HepG2 (cell line): Measurements from ENCODE around the gene TMEM150C. TPM values are rescaled to one million over a fixed set of nuclear protein-coding genes. Genes with fewer than 3 reads are reported as not detected.

Experiments used
- ATAC-seq: fragments of 200-7000 bp; cut with Tn5 transposase; 3 replicates; pipeline ENCODE4 v1.9.1; 2020; ENCODE audit warnings: mild to moderate bottlenecking, moderate library complexity
- BruUV-seq: library from RNA; stranded (reverse); fragments of 400-500 nt; replicated peaks from 2 replicates; lab custom pipeline; 2021; lab: Mats Ljungman, UMichigan
- CTCF ChIA-PET: fragments of 300-600 bp; formaldehyde crosslinking; extraction: SDS; loops from one replicate; lab custom pipeline; 2021; ENCODE audit warnings: low total read pairs, inconsistent platforms, low intra/inter-chr PET ratio; lab: Yijun Ruan, JAX
- POLR2A ChIA-PET: fragments of 350-600 bp; sonication (Branson Sonifier 250); formaldehyde crosslinking; loops from one replicate; lab custom pipeline; 2020; ENCODE audit warnings: antibody characterized with exemption, inconsistent platforms; lab: Yijun Ruan, JAX
- DNase-seq: peaks from one replicate; pipeline ENCODE4 v3.0.0-alpha.2; 2015; ENCODE audit warnings: low spot score
- FAIRE-seq: peaks from 3 replicates; lab custom pipeline; 2011; peaks lifted over from hg19 to GRCh38; lab: Jason Lieb, UNC
- H2AFZ ChIP-seq: one replicate; pipeline ENCODE4 v1.6.1; 2011; ENCODE audit warnings: low read length, inconsistent platforms
- H3K27ac ChIP-seq: fragments of 300-600 bp; 3 replicates; pipeline ENCODE4 v1.8.0; 2011; ENCODE audit warnings: mixed run types, mild to moderate bottlenecking, mixed read lengths, low read length, inconsistent platforms; ENCODE audit not compliant: insufficient read depth; ENCODE audit errors: extremely low read length
- H3K27me3 ChIP-seq, 2 experiments: fragments of 200-600 bp in 1 of 2; 2 replicates in 1 of 2; 3 replicates in 1 of 2; pipeline versions ENCODE4 v1.6.0 to v1.8.0; 2011; ENCODE audit warnings: low read length in 2 of 2, mild to moderate bottlenecking in 2 of 2, moderate library complexity in 2 of 2, inconsistent platforms in 1 of 2; ENCODE audit not compliant: insufficient read depth in 2 of 2, control insufficient read depth in 1 of 2
- H3K36me3 ChIP-seq, 2 experiments: fragments of 200-600 bp in 1 of 2; replicated peaks in 1 of 2; 2 replicates in 1 of 2; 3 replicates in 1 of 2; pipeline versions ENCODE4 v1.5.1 to v1.8.0; 2011; ENCODE audit warnings: low read length in 2 of 2, inconsistent platforms in 1 of 2; ENCODE audit not compliant: insufficient read depth in 2 of 2, control insufficient read depth in 1 of 2
- H3K4me1 ChIP-seq: 2 replicates; pipeline ENCODE4 v1.5.1; 2012; ENCODE audit warnings: low read length, inconsistent platforms; ENCODE audit not compliant: insufficient read depth
- H3K4me2 ChIP-seq: 2 replicates; pipeline ENCODE4 v1.6.0; 2011; ENCODE audit warnings: low read depth, low read length, inconsistent platforms
- H3K4me3 ChIP-seq, 3 experiments: fragments of 200-600 bp in 1 of 3; sonication (generic), shearing (Covaris generic) in 1 of 3; replicated peaks in 1 of 3; 2 replicates each; pipeline ENCODE4 v1.5.1; 2011 to 2016; ENCODE audit warnings: low read length in 3 of 3, inconsistent platforms in 2 of 3, low read depth in 2 of 3, mild to moderate bottlenecking in 2 of 3, control low read depth in 1 of 3, mixed read lengths in 1 of 3; ENCODE audit not compliant: insufficient read depth in 1 of 3
- H3K79me2 ChIP-seq: one replicate; pipeline ENCODE4 v1.6.1; 2011; ENCODE audit warnings: low read length, inconsistent platforms; ENCODE audit not compliant: insufficient read depth
- H3K9ac ChIP-seq: 2 replicates; pipeline ENCODE4 v1.6.0; 2011; ENCODE audit warnings: mild to moderate bottlenecking, low read depth, low read length, inconsistent platforms; ENCODE audit not compliant: insufficient read depth
- H3K9me3 ChIP-seq: 2 replicates; pipeline ENCODE4 v1.5.1; 2012; ENCODE audit warnings: mild to moderate bottlenecking, low read length
- H4K20me1 ChIP-seq: 2 replicates; pipeline ENCODE4 v1.6.0; 2011; ENCODE audit warnings: inconsistent platforms, mild to moderate bottlenecking, low read length, moderate library complexity; ENCODE audit not compliant: insufficient read depth
- BORCS8-MEF2B ChIP-seq: sonication (generic); formaldehyde crosslinking; IDR thresholded peaks from 2 replicates; pipeline ENCODE4 v1.8.0; 2022; ENCODE audit warnings: mild to moderate bottlenecking, missing genetic modification reagents
- MAFF ChIP-seq: IDR thresholded peaks from 2 replicates; pipeline ENCODE4 v1.6.1; 2011; ENCODE audit warnings: low read depth, low read length, improper control_type of control experiment
- MAFK ChIP-seq, 2 experiments: IDR thresholded peaks in 1 of 2; conservative IDR thresholded peaks in 1 of 2; 2 replicates each; pipeline ENCODE4 v1.6.1; 2011; ENCODE audit warnings: improper control_type of control experiment in 2 of 2, low read length in 2 of 2
- MTF1 ChIP-seq: sonication (generic); formaldehyde crosslinking; IDR thresholded peaks from 2 replicates; pipeline ENCODE4 v1.5.0; 2020; ENCODE audit warnings: missing genetic modification reagents
- POLR2AphosphoS5 ChIP-seq: IDR thresholded peaks from 2 replicates; pipeline ENCODE4 v1.6.1; 2012; ENCODE audit warnings: low read depth, low read length
- ZNF543 ChIP-seq: sonication (generic); formaldehyde crosslinking; IDR thresholded peaks from 2 replicates; pipeline ENCODE4 v1.4.0; 2020; ENCODE audit warnings: mild to moderate bottlenecking, missing genetic modification reagents
- ZNF557 ChIP-seq: sonication (generic); formaldehyde crosslinking; IDR thresholded peaks from 2 replicates; pipeline ENCODE4 v1.4.0; 2020; ENCODE audit warnings: missing genetic modification reagents
- WGBS: methylation state at CpG from one replicate; pipeline ENCODE4 v1.1.6; 2017; ENCODE audit warnings: low lambda C conversion rate; 5-methylcytosine and 5-hydroxymethylcytosine counted together
- in situ Hi-C: cut with HindIII; loops from 2 replicates; pipeline ENCODE4 v1.10.0; 2017; ENCODE audit warnings: low pct_unique_long_range_greater_than_20kb; ENCODE audit not compliant: extremely low pct_ligation_motif_present
- intact Hi-C: fragments of 100-400 bp; cut with micrococcal nuclease; formaldehyde crosslinking; loops from one replicate; pipeline ENCODE4 v1.10.0; 2022; ENCODE audit not compliant: unreplicated experiment
- polyA plus RNA-seq, 8 experiments: library from polyadenylated mRNA; depleted of rRNA in 3 of 8; stranded (reverse) in 7 of 8; unstranded in 1 of 8; fragments of >200 nt; fragmentation: Illumina TruSeq in 4 of 8; extraction: Trizol in 4 of 8; gene quantifications; 2 replicates each; pipeline versions ENCODE4 v1.2.1 to v1.2.3, GENCODE V29; 2011 to 2016; ENCODE audit warnings: low read depth in 4 of 8, missing spikeins in 1 of 8, mixed read lengths in 1 of 8; ENCODE audit not compliant: insufficient read depth in 1 of 8
- total RNA-seq, 5 experiments: library from RNA; depleted of rRNA; stranded (reverse); fragments of >200 nt; fragmentation: Illumina TruSeq; extraction: Trizol; gene quantifications; 2 replicates each; pipeline ENCODE4 v1.2.3, GENCODE V29; 2016; ENCODE audit warnings: low read depth in 1 of 5
- TF ChIP-seq, protein P1 (sequence below): sonication (generic); formaldehyde crosslinking; conservative IDR thresholded peaks from 2 replicates; pipeline ENCODE4 v1.4.0; 2020; ENCODE audit warnings: mild to moderate bottlenecking, missing genetic modification reagents, moderate library complexity

TMEM150C gene
- total and polyA plus RNA-seq, 2 of the 13 experiments (the other 11 are each of a cell fraction or from before 2014, with no cell fraction given), result 0.33 to 0.42 TPM

DNA sequence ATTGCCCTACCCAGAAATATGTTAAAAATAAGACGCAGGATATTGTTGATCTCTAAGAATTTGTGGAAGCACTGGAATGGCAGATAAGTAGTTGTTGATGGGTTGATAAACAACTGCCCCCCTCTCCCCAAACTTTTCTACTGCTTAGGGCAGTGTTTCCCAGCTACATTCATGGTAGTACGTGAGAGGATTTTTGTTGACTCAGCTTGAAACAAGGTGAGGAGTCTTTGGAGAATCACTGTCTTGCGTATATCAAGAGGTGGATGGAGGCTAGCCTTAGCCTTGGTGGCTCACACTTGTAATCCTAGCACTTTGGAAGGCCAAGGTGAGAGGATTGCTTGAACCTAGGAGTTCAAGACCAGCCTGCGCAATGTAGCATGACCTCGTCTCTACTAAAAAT is 125.7 kb downstream of the TMEM150C start:
- in situ Hi-C loops (no loop called here), intact Hi-C loops (loop anchor here (10.0 kb wide), 1 partner anchor 151 kb away; no protein-coding TSS in a partner anchor)
- no peak for ATAC-seq
- H3K4me3 ChIP-seq, result no peak overlapping the region
- H3K4me1 ChIP-seq, result peaks cover 93% of the 10 kb centered on the region
- H3K4me2 ChIP-seq, result no peak overlapping the region
- H3K36me3 ChIP-seq, result peaks cover 0 to 4% of the 10 kb centered on the region in 2 experiments; a peak in 2 of 5 replicates
- no peak for TF ChIP-seq BORCS8-MEF2B
- TF ChIP-seq POLR2AphosphoS5, result no peak
- peak; percentile 80 for TF ChIP-seq MAFF
- TF ChIP-seq, protein P1, sequence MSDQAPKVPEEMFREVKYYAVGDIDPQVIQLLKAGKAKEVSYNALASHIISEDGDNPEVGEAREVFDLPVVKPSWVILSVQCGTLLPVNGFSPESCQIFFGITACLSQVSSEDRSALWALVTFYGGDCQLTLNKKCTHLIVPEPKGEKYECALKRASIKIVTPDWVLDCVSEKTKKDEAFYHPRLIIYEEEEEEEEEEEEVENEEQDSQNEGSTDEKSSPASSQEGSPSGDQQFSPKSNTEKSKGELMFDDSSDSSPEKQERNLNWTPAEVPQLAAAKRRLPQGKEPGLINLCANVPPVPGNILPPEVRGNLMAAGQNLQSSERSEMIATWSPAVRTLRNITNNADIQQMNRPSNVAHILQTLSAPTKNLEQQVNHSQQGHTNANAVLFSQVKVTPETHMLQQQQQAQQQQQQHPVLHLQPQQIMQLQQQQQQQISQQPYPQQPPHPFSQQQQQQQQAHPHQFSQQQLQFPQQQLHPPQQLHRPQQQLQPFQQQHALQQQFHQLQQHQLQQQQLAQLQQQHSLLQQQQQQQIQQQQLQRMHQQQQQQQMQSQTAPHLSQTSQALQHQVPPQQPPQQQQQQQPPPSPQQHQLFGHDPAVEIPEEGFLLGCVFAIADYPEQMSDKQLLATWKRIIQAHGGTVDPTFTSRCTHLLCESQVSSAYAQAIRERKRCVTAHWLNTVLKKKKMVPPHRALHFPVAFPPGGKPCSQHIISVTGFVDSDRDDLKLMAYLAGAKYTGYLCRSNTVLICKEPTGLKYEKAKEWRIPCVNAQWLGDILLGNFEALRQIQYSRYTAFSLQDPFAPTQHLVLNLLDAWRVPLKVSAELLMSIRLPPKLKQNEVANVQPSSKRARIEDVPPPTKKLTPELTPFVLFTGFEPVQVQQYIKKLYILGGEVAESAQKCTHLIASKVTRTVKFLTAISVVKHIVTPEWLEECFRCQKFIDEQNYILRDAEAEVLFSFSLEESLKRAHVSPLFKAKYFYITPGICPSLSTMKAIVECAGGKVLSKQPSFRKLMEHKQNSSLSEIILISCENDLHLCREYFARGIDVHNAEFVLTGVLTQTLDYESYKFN (CRISPR knock-in tag), result no peak
- no peak for TF ChIP-seq MTF1 (CRISPR knock-in tag)
- TF ChIP-seq ZNF543, result no peak
- no peak for TF ChIP-seq ZNF557 (CRISPR knock-in tag)
- peak; percentile 78 to 87 for TF ChIP-seq MAFK (conservative IDR thresholded peaks at IDR 0.05 in 1 of 2, IDR thresholded peaks at IDR 0.05 in 1 of 2; ENCODE audit: low read length in 2 of 2)
- POLR2A ChIA-PET, result no interaction called here
- H4K20me1 ChIP-seq, result peaks cover 19% of the 10 kb centered on the region
- peak overlapping the region; percentile 29 for H3K27ac ChIP-seq
- CTCF ChIA-PET, result no interaction called here
- no peak overlapping the region for H2AFZ ChIP-seq
- 85% methylated on average over 5 of the region's 5 CpGs for WGBS
- DNase-seq, result no peak
- no peak overlapping the region for H3K9ac ChIP-seq
- peaks cover 95% of the 10 kb centered on the region for H3K79me2 ChIP-seq
- H3K27me3 ChIP-seq, result no peaks in the 10 kb centered on the region; a peak in 1 of 5 replicates
- H3K9me3 ChIP-seq, result no peaks in the 10 kb centered on the region
- BruUV-seq, result no TSS peak
- no peak for FAIRE-seq
